Thyroid gland (tissue), 4 donors: Measurements from ENCODE around the gene CPLANE2.

ENCODE experiments used
- POLR2A ChIP-seq, 2 donors: fragments of 450-650 bp; IDR thresholded peaks; one replicate each; pipeline ENCODE4 v1.6.1; 2017; ENCODE audit warnings: antibody characterized with exemption in 2 of 2, mild to moderate bottlenecking in 2 of 2, moderate library complexity in 1 of 2
- TF ChIP-seq, protein P1 (sequence below), 6 experiments: fragments of 200-600 bp in 3 of 6; fragments of 450-650 bp in 3 of 6; sonication (generic) in 3 of 6; IDR thresholded peaks; one replicate each; pipeline ENCODE4 v1.5.1; 2016 to 2019; ENCODE audit warnings: antibody characterized with exemption in 6 of 6, mild to moderate bottlenecking in 2 of 6, inconsistent platforms in 1 of 6, moderate library complexity in 1 of 6

DNA sequence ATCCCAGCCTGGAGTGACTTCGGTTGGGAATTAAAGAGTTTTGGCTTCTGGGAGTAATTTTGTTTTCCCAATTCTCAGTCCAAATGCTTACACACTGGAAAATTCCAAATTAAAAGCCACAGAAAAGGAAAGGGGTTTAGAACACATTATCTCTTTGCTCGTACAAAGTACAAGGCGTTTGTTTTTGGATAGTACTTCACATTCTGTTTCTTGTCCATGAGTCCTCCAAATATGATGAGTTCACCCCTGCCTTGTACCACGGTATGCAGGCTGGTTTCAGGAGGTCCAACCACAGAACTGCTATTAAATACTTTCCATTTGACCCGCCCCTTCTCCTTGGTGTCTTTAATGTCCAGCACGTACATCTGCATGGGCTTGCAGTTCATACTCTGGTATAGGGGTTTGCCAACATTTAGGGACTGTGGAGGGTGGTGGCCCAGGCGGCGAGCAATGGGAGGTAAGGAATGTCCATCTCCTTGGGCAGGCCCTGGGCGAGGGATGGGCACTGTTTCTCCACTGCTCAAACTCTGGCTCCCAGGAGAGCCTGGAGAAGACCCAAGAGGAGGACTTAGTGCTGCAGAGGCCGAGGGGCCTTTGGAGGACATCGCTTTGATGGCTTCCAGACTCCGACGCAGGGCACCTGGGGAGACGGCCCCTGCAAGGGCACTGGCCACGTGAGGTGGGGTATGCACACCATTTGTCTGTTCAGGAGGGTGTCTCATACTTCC is 13.7 kb upstream of the CPLANE2 start:
- TF ChIP-seq POLR2A (IDR thresholded peaks at IDR 0.05): no peak
- TF ChIP-seq, protein P1, sequence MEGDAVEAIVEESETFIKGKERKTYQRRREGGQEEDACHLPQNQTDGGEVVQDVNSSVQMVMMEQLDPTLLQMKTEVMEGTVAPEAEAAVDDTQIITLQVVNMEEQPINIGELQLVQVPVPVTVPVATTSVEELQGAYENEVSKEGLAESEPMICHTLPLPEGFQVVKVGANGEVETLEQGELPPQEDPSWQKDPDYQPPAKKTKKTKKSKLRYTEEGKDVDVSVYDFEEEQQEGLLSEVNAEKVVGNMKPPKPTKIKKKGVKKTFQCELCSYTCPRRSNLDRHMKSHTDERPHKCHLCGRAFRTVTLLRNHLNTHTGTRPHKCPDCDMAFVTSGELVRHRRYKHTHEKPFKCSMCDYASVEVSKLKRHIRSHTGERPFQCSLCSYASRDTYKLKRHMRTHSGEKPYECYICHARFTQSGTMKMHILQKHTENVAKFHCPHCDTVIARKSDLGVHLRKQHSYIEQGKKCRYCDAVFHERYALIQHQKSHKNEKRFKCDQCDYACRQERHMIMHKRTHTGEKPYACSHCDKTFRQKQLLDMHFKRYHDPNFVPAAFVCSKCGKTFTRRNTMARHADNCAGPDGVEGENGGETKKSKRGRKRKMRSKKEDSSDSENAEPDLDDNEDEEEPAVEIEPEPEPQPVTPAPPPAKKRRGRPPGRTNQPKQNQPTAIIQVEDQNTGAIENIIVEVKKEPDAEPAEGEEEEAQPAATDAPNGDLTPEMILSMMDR (IDR thresholded peaks at IDR 0.05): no peak
